HCT116 (cell line): ENCODE data around the gene INCA1. TPM values are rescaled to one million over a fixed set of nuclear protein-coding genes. Genes with fewer than 3 reads are reported as not detected.

Experiments used
- ATAC-seq: fragments of 200-7000 bp; cut with Tn5 transposase; 2 replicates; pipeline ENCODE4 v1.9.1; 2020; ENCODE audit warnings: mild to moderate bottlenecking, moderate library complexity
- BruUV-seq: library from RNA; stranded (reverse); fragments of 400-500 nt; replicated peaks from 2 replicates; lab custom pipeline; 2021; lab: Mats Ljungman, UMichigan
- CTCF ChIA-PET: fragments of 300-600 bp; sonication (Branson Sonifier 250); formaldehyde crosslinking; loops from one replicate; lab custom pipeline; 2021; ENCODE audit warnings: antibody characterized with exemption; lab: Charles Lee
- POLR2A ChIA-PET: fragments of 300-600, 350-600 bp; sonication (Branson Sonifier 250); formaldehyde crosslinking; loops from one replicate; lab custom pipeline; 2021; ENCODE audit warnings: antibody characterized with exemption; lab: Charles Lee
- RAD21 ChIA-PET, 2 experiments: fragments of 300-600 bp; sonication (Branson Sonifier 250); formaldehyde crosslinking; loops; one replicate each; lab custom pipeline; 2023; ENCODE audit warnings: low total read pairs in 2 of 2; ENCODE audit not compliant: uncharacterized antibody in 2 of 2, unreplicated experiment in 2 of 2, low non-redundant PET in 1 of 2; lab: Charles Lee
- DNase-seq: peaks from one replicate; pipeline ENCODE4 v3.0.0-alpha.2; 2010; ENCODE audit warnings: low read depth, low spot score
- H2AFZ ChIP-seq: fragments of 200-600 bp; shearing (Covaris generic), sonication (generic); 2 replicates; pipeline ENCODE4 v1.6.1; 2017; ENCODE audit warnings: low read depth, mixed run types, mixed read lengths, antibody characterized with exemption, low read length; ENCODE audit not compliant: poor library complexity, severe bottlenecking
- H3K27ac ChIP-seq: 2 replicates; pipeline ENCODE4 v1.5.1; 2012; ENCODE audit warnings: low read depth, low read length
- H3K27me3 ChIP-seq: fragments of 200-600 bp; sonication (generic); 2 replicates; pipeline ENCODE4 v1.6.1; 2016; ENCODE audit warnings: mixed run types, low read length, mixed read lengths; ENCODE audit not compliant: insufficient read depth
- H3K36me3 ChIP-seq, 2 experiments: fragments of 200-500 bp in 1 of 2; fragments of 200-600 bp in 1 of 2; sonication (Bioruptor generic) in 1 of 2; sonication (generic) in 1 of 2; 2 replicates each; pipeline versions ENCODE4 v1.5.1 to v1.6.1; 2014 to 2016; ENCODE audit warnings: low read length in 2 of 2, inconsistent platforms in 1 of 2, mixed read lengths in 1 of 2, mixed run types in 1 of 2; ENCODE audit not compliant: insufficient read depth in 2 of 2, control insufficient read depth in 1 of 2
- H3K4me1 ChIP-seq, 2 experiments: fragments of 200-600 bp in 1 of 2; sonication (generic) in 1 of 2; 2 replicates each; pipeline versions ENCODE4 v1.5.1 to v1.6.1; 2012 to 2017; ENCODE audit warnings: low read length in 2 of 2, inconsistent platforms in 1 of 2, mild to moderate bottlenecking in 1 of 2, mixed read lengths in 1 of 2, mixed run types in 1 of 2, moderate library complexity in 1 of 2; ENCODE audit not compliant: insufficient read depth in 2 of 2, control insufficient read depth in 1 of 2
- H3K4me2 ChIP-seq: fragments of 200-600 bp; sonication (generic); 2 replicates; pipeline ENCODE4 v1.6.1; 2017; ENCODE audit warnings: mixed run types, low read length, mixed read lengths
- H3K4me3 ChIP-seq, 2 experiments: fragments of 200-600 bp in 1 of 2; sonication (generic) in 1 of 2; replicated peaks in 1 of 2; 2 replicates each; pipeline ENCODE4 v1.5.1; 2011 to 2016; ENCODE audit warnings: low read length in 2 of 2, control low read depth in 1 of 2, low read depth in 1 of 2, mild to moderate bottlenecking in 1 of 2, mixed read lengths in 1 of 2, mixed run types in 1 of 2
- H3K79me2 ChIP-seq: fragments of 200-600 bp; sonication (generic); 2 replicates; pipeline ENCODE4 v1.6.1; 2017; ENCODE audit warnings: mild to moderate bottlenecking, mixed run types, low read length, moderate library complexity, mixed read lengths; ENCODE audit not compliant: insufficient read depth
- H3K9ac ChIP-seq: fragments of 200-600 bp; sonication (generic); 2 replicates; pipeline ENCODE4 v1.6.1; 2016; ENCODE audit warnings: low read length, mixed read lengths
- H3K9me2 ChIP-seq: fragments of 200-600 bp; sonication (generic), shearing (Covaris generic); 2 replicates; pipeline ENCODE4 v1.6.1; 2017; ENCODE audit warnings: mixed run types, mild to moderate bottlenecking, moderate library complexity; ENCODE audit not compliant: insufficient read depth
- H3K9me3 ChIP-seq, 2 experiments: fragments of 200-500 bp in 1 of 2; fragments of 200-600 bp in 1 of 2; sonication (Bioruptor generic) in 1 of 2; sonication (generic) in 1 of 2; 2 replicates each; pipeline ENCODE4 v1.6.1; 2014 to 2017; ENCODE audit warnings: low read length in 2 of 2, mixed read lengths in 2 of 2, inconsistent platforms in 1 of 2, low read depth in 1 of 2, mild to moderate bottlenecking in 1 of 2, mixed run types in 1 of 2, moderate library complexity in 1 of 2; ENCODE audit not compliant: control insufficient read depth in 1 of 2, insufficient read depth in 1 of 2
- H4K20me1 ChIP-seq: fragments of 200-600 bp; sonication (generic), shearing (Covaris generic); 2 replicates; pipeline ENCODE4 v1.6.1; 2017; ENCODE audit warnings: mixed run types, mild to moderate bottlenecking, moderate library complexity; ENCODE audit not compliant: insufficient read depth
- ATF3 ChIP-seq: IDR thresholded peaks from 2 replicates; pipeline ENCODE4 v1.6.1; 2012
- CBX3 ChIP-seq: IDR thresholded peaks from 2 replicates; pipeline ENCODE4 v1.6.1; 2012; ENCODE audit warnings: low read depth
- CTCF ChIP-seq, 3 experiments: fragments of 200-600 bp in 1 of 3; sonication (generic) in 1 of 3; IDR thresholded peaks in 2 of 3; conservative IDR thresholded peaks in 1 of 3; 2 replicates each; pipeline ENCODE4 v1.5.1; 2012 to 2017; ENCODE audit warnings: low read depth in 2 of 3, low read length in 2 of 3, antibody characterized with exemption in 1 of 3, borderline replicate concordance in 1 of 3, control low read depth in 1 of 3, mild to moderate bottlenecking in 1 of 3, mixed read lengths in 1 of 3, mixed run types in 1 of 3, moderate library complexity in 1 of 3; ENCODE audit not compliant: insufficient read depth in 1 of 3
- ELF1 ChIP-seq: IDR thresholded peaks from 2 replicates; pipeline ENCODE4 v1.6.1; 2012; ENCODE audit warnings: low read depth, borderline replicate concordance
- EZH2 ChIP-seq: fragments of 200-600 bp; sonication (generic); IDR thresholded peaks from 2 replicates; pipeline ENCODE4 v1.6.1; 2017; ENCODE audit warnings: antibody characterized with exemption, mixed run types
- EZH2phosphoT487 ChIP-seq: fragments of 200-600 bp; IDR thresholded peaks from 2 replicates; pipeline ENCODE4 v1.6.1; 2018; ENCODE audit warnings: antibody characterized with exemption, borderline replicate concordance
- FOSL1 ChIP-seq: IDR thresholded peaks from 2 replicates; pipeline ENCODE4 v1.6.1; 2012; ENCODE audit warnings: low read depth
- MAX ChIP-seq: IDR thresholded peaks from 2 replicates; pipeline ENCODE4 v1.6.1; 2012
- POLR2A ChIP-seq: IDR thresholded peaks from 2 replicates; pipeline ENCODE4 v1.7.0; 2011; ENCODE audit warnings: borderline replicate concordance; ENCODE audit not compliant: insufficient read depth, insufficient read length; ENCODE audit errors: extremely low read depth
- SP1 ChIP-seq: IDR thresholded peaks from 2 replicates; pipeline ENCODE4 v1.6.1; 2012; ENCODE audit warnings: low read depth
- ZFX ChIP-seq: fragments of 450-650 bp; IDR thresholded peaks from 2 replicates; pipeline ENCODE4 v1.6.1; 2017
- ZNF274 ChIP-seq: fragments of 200-500 bp; sonication (Bioruptor generic); IDR thresholded peaks from 2 replicates; pipeline ENCODE4 v1.6.1; 2014; ENCODE audit warnings: mild to moderate bottlenecking, low read depth, low read length, inconsistent platforms
- intact Hi-C: fragments of 100-400 bp; cut with micrococcal nuclease; formaldehyde crosslinking; loops from 2 replicates; pipeline ENCODE4 v1.10.0; 2022
- total RNA-seq: library from RNA; stranded (reverse); gene quantifications from one replicate; pipeline ENCODE4 v1.2.1, GENCODE V29; 2021; ENCODE audit not compliant: unreplicated experiment

Gene INCA1
- total RNA-seq, 1 experiment from 2014 or later: 0.74 TPM

- no peak overlapping the region for H3K4me3 ChIP-seq
- DNase-seq (no peak), ATAC-seq (peak; percentile 67)
- CTCF ChIA-PET: interaction anchor here (2.1 kb wide), 1 partner anchor 10 kb away, joined by 7 read pairs; the partner anchor contains the start of gene SPAG7
- BruUV-seq: no TSS peak
- no peaks in the 10 kb centered on the region for H3K9me2 ChIP-seq
- RAD21 ChIA-PET: no interaction called here
- H3K27me3 ChIP-seq: no peaks in the 10 kb centered on the region
- POLR2A ChIA-PET: interaction anchor here (4.6 kb wide), 1 partner anchor 11 kb away, joined by 27 read pairs; the partner anchor contains the start of gene SPAG7
- H3K79me2 ChIP-seq: no peaks in the 10 kb centered on the region
- no peaks in the 10 kb centered on the region for H3K36me3 ChIP-seq
- H4K20me1 ChIP-seq: no peaks in the 10 kb centered on the region
- no peak overlapping the region for H3K27ac ChIP-seq
- intact Hi-C loops: no loop called here
- TF ChIP-seq CBX3 (no peak), CTCF (IDR thresholded peaks at IDR 0.05 in 2 of 3, conservative IDR thresholded peaks at IDR 0.05 in 1 of 3; ENCODE audit: borderline replicate concordance in 1 of 3, insufficient read depth in 1 of 3, low read depth in 2 of 3, low read length in 2 of 3) (peak in 2 of 3 experiments; percentile 34 to 37; a peak in 3 of 6 replicates)
- H2AFZ ChIP-seq: no peak overlapping the region
- H3K4me1 ChIP-seq: peaks cover 7 to 20% of the 10 kb centered on the region in 2 experiments
- no peak overlapping the region for H3K4me2 ChIP-seq
- H3K9me3 ChIP-seq: no peaks in the 10 kb centered on the region
- H3K9ac ChIP-seq: no peak overlapping the region
Observed at GRCh38 chr17:4956493-4957061, 40.7 kb downstream of the INCA1 start.

GRCh38 chr17:4955091-4955490 lies 42.2 kb downstream of the INCA1 start:
- CTCF ChIA-PET: interaction anchor here (1.6 kb wide), 1 partner anchor 45 kb away, joined by 3 read pairs; no protein-coding TSS in a partner anchor
- Histone ChIP-seq H3K9me2 (no peaks in the 10 kb centered on the region), H3K4me2 (no peak overlapping the region), H3K27ac (no peak overlapping the region), H3K4me3 (no peak overlapping the region), H2AFZ (no peak overlapping the region), H3K4me1 (peaks cover 13 to 30% of the 10 kb centered on the region in 2 experiments), H3K9me3 (no peaks in the 10 kb centered on the region), H4K20me1 (no peaks in the 10 kb centered on the region), H3K79me2 (peaks cover 9% of the 10 kb centered on the region; the same call in 1 of the 2 replicates), H3K9ac (no peak overlapping the region), H3K27me3 (no peaks in the 10 kb centered on the region), H3K36me3 (no peaks in the 10 kb centered on the region)
- ATAC-seq: no peak
- intact Hi-C loops: no loop called here
- POLR2A ChIA-PET: interaction anchor here (4.6 kb wide), 1 partner anchor 12 kb away, joined by 27 read pairs; the partner anchor contains the start of gene SPAG7
- RAD21 ChIA-PET: interaction anchor here in 1 of 2 experiments (0.7 kb wide), 2 partner anchors 12 to 14 kb away, joined by 3 to 6 read pairs; no protein-coding TSS in a partner anchor
- no peak for DNase-seq
- BruUV-seq: no TSS peak
- TF ChIP-seq ZFX: no peak
- no peak for TF ChIP-seq EZH2phosphoT487
- TF ChIP-seq POLR2A: no peak
- no peak for TF ChIP-seq CBX3
- no peak for TF ChIP-seq CTCF (IDR thresholded peaks at IDR 0.05 in 2 of 3, conservative IDR thresholded peaks at IDR 0.05 in 1 of 3; ENCODE audit: borderline replicate concordance in 1 of 3, insufficient read depth in 1 of 3, low read depth in 2 of 3, low read length in 2 of 3)
- TF ChIP-seq ATF3: no peak
- TF ChIP-seq MAX: no peak
- no peak for TF ChIP-seq ELF1
- TF ChIP-seq SP1: no peak
- TF ChIP-seq EZH2: no peak
- TF ChIP-seq ZNF274: no peak
- TF ChIP-seq FOSL1: no peak
